Right lobe of liver (tissue), 6 donors: ENCODE results near the gene PBX4. TPM values are rescaled to one million over a fixed set of nuclear protein-coding genes. Genes with fewer than 3 reads are reported as not detected.

Experiments used
- ATAC-seq, 4 donors: fragments of 200-7000 bp; cut with Tn5 transposase; one replicate each; pipeline ENCODE4 v1.9.1; 2020; ENCODE audit warnings: mild to moderate bottlenecking in 4 of 4, moderate library complexity in 4 of 4
- DNase-seq, 3 donors: peaks; one replicate each; pipeline ENCODE4 v3.0.0-alpha.2; 2020
- H3K27ac ChIP-seq, 3 donors: fragments of 200-600 bp; one replicate each; pipeline ENCODE4 v1.8.0; 2022
- H3K27me3 ChIP-seq, 2 donors: fragments of 200-600 bp; one replicate each; pipeline ENCODE4 v1.8.0; 2022
- H3K36me3 ChIP-seq, 4 donors: fragments of 200-600 bp; sonication (generic) in 1 of 4; one replicate each; pipeline versions ENCODE4 v1.5.1 to v1.8.0; 2017 to 2022; ENCODE audit warnings: control low read depth in 1 of 4
- H3K4me1 ChIP-seq, 4 donors: fragments of 200-600 bp; sonication (generic) in 1 of 4; one replicate each; pipeline versions ENCODE4 v1.5.1 to v1.8.0; 2017 to 2022; ENCODE audit warnings: control low read depth in 1 of 4
- H3K4me3 ChIP-seq, 3 donors: fragments of 200-600 bp; one replicate each; pipeline ENCODE4 v1.8.0; 2022
- H3K9me3 ChIP-seq, 4 donors: fragments of 200-600 bp; sonication (generic) in 1 of 4; one replicate each; pipeline versions ENCODE4 v1.5.1 to v1.8.0; 2017 to 2022; ENCODE audit warnings: control low read depth in 1 of 4
- CTCF ChIP-seq, 4 donors: fragments of 200-600 bp in 3 of 4; fragments of 450-650 bp in 1 of 4; IDR thresholded peaks; one replicate each; pipeline versions ENCODE4 v1.5.1 to v1.8.0; 2016 to 2022; ENCODE audit warnings: antibody characterized with exemption in 4 of 4, mild to moderate bottlenecking in 2 of 4
- POLR2A ChIP-seq: fragments of 450-650 bp; IDR thresholded peaks from one replicate; pipeline ENCODE4 v1.6.1; 2017; ENCODE audit warnings: antibody characterized with exemption, mild to moderate bottlenecking
- WGBS: methylation state at CpG from one replicate; pipeline ENCODE4 v1.1.6; 2018; ENCODE audit warnings: low coverage, low lambda C conversion rate; ENCODE audit not compliant: insufficient coverage; ENCODE audit errors: missing lambda C conversion rate; 5-methylcytosine and 5-hydroxymethylcytosine counted together
- intact Hi-C, 2 donors: fragments of 100-400 bp; cut with DNase I; formaldehyde crosslinking; loops; one replicate each; pipeline versions ENCODE4 v1.11.2 to v1.14.1; 2022
- total RNA-seq, 6 experiments: library from RNA; depleted of rRNA in 2 of 6; stranded (reverse); fragments of >200 nt in 2 of 6; fragmentation: NEBNext Ultra II Directional in 3 of 6; extraction: Animal tissue kit (Norgen Biotek cat#: 25700) in 3 of 6; gene quantifications; one replicate each; pipeline versions ENCODE4 v1.1.0 to v1.2.4, GENCODE V29; 2016 to 2023
- donor health status: DM: no; HTN: yes; CAD: no.
- donor health status: DM: no; HTN: no; CAD: no.
- donor health status: DM: no; HTN: no; CAD: no.
- donor health status: DM: no; HTN: yes; CAD: no.
- donor health status: DM: no; HTN: yes; CAD: no.

PBX4 gene
- total RNA-seq, 6 experiments from 2014 or later: 0.87 TPM; not detected in 5

- DNase-seq (no peak), ATAC-seq (no peak)
- Histone ChIP-seq H3K9me3 (no peaks in the 10 kb centered on the region), H3K27me3 (no peaks in the 10 kb centered on the region), H3K4me3 (no peak overlapping the region), H3K27ac (no peak overlapping the region), H3K36me3 (no peaks in the 10 kb centered on the region), H3K4me1 (no peaks in the 10 kb centered on the region)
- TF ChIP-seq CTCF (IDR thresholded peaks at IDR 0.05): no peak
- 100% methylated on average over 1 of the region's 75 CpGs for WGBS
- intact Hi-C loops: loop anchor here in 1 of 2 donors (10.0 kb wide), 1 partner anchor 410 kb away; no protein-coding TSS in a partner anchor
Observed at GRCh38 chr19:19544257-19544953, 74.1 kb downstream of the PBX4 start.

DNA sequence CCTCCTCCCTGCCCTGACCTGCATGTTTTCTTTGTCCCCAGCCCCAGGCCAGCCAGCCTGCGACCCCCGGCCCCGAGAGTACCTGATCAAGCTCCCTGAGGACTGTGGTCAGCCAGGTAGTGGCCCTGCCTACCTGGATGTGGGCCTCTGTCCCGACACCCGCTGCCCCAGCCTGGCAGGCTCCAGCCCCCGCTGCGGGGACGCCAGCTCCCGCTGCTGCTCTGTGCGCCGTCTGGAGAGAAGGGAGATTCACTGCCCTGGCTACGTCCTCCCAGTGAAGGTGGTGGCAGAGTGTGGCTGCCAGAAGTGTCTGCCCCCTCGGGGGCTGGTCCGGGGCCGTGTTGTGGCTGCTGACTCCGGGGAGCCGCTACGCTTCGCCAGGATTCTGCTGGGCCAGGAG is 74.8 kb downstream of the PBX4 start:
- DNase-seq (no peak), ATAC-seq (no peak)
- Histone ChIP-seq H3K27ac (no peak overlapping the region), H3K4me3 (no peak overlapping the region), H3K27me3 (peaks cover 0 to under 1% of the 10 kb centered on the region in 2 donors), H3K9me3 (no peaks in the 10 kb centered on the region), H3K36me3 (no peaks in the 10 kb centered on the region), H3K4me1 (no peaks in the 10 kb centered on the region)
- WGBS: 96% methylated on average over 5 of the region's 19 CpGs
- TF ChIP-seq POLR2A (no peak), CTCF (IDR thresholded peaks at IDR 0.05) (no peak)
- intact Hi-C loops: loop anchor here in 1 of 2 donors (10.0 kb wide), 1 partner anchor 411 kb away; no protein-coding TSS in a partner anchor

DNA sequence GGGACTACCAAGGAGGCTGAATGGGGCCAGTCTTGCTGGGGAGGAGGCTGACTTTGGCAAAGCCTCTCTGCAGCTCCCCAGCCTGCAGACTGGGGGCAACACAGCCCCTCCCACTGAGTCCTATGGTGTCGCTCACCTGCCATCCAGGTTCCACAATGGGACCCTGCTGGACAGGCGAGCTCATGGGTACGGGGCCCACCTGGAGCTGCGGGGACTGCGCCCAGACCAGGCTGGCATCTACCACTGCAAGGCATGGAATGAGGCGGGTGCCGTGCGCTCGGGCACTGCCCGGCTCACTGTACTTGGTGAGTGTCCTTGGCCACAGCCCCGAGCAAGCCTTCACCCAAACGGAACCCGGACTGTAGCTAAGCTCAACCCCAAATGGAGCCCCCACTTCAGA is 75.4 kb downstream of the PBX4 start:
- DNase-seq: no peak
- Histone ChIP-seq H3K4me1 (peaks cover 0 to 2% (median 0%) of the 10 kb centered on the region in 4 donors), H3K9me3 (no peaks in the 10 kb centered on the region), H3K36me3 (no peaks in the 10 kb centered on the region), H3K27ac (no peak overlapping the region), H3K4me3 (no peak overlapping the region), H3K27me3 (peaks cover 0 to 6% of the 10 kb centered on the region in 2 donors)
- ATAC-seq: no peak
- intact Hi-C loops: loop anchor here in 1 of 2 donors (10.0 kb wide), 1 partner anchor 412 kb away; no protein-coding TSS in a partner anchor
- WGBS: no CpG with 5 or more reads among the region's 13 CpGs
- TF ChIP-seq CTCF (IDR thresholded peaks at IDR 0.05): no peak
- no peak for TF ChIP-seq POLR2A

DNA sequence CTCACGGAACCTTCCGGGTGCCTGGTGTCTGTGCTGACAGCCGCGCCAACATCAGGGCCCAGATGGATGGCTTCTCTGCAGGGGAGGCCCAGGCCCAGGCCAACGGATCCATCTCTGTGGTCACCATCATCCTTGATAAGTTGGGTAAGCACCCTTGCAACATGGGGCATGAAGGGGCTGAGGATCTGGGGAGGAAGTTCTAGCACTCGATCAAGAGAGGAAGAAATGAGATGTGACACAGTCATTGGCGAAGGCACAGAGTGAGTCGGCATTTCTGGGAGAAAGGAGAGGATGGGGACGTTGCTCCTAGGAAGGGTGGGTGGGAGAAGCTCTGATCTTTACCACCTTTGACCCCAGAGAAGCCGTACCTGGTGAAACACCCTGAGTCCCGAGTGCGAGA is 76.0 kb downstream of the PBX4 start:
- Histone ChIP-seq H3K27ac (no peak overlapping the region), H3K4me1 (peaks cover 0 to 3% (median 0%) of the 10 kb centered on the region in 4 donors), H3K36me3 (no peaks in the 10 kb centered on the region), H3K4me3 (no peak overlapping the region), H3K9me3 (no peaks in the 10 kb centered on the region), H3K27me3 (peaks cover 0 to 6% of the 10 kb centered on the region in 2 donors)
- intact Hi-C loops: loop anchor here in 1 of 2 donors (10.0 kb wide), 1 partner anchor 412 kb away; no protein-coding TSS in a partner anchor
- DNase-seq (no peak), ATAC-seq (no peak)
- WGBS: 57% methylated on average over 10 of the region's 12 CpGs
- TF ChIP-seq POLR2A (no peak), CTCF (IDR thresholded peaks at IDR 0.05) (no peak)
